ENCODE measurements around the gene GNG2.

The GNG2 gene

GRCh38 chr14:51855234-51855633 lies 5.2 kb upstream of the GNG2 start:
- no peak for DNase-seq (ENCODE audit: low read depth in 2 of 2)

GRCh38 chr14:51856792-51857296 lies 3.6 kb upstream of the GNG2 start:
- no peak for DNase-seq (ENCODE audit: low read depth in 2 of 2)

DNA sequence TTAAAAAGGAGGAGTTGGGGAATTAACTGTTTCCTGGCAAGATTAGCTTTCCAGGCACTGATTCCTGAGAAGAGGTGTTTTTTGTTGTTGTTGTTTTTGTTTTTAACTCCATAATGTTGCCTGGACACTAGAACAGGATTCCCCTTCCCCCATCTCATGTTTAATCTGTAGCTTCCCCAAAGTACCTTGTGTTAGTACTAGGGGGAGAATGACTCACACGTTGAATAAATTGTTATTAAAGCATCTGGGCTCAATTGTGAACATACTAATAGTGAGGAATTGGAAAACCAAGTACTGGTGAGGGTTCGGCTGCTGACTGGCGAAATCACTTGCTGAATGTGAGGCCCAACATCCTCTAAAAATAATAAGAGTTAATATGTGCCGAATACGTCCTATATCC lies 1.3 kb upstream of the GNG2 start:
- DNase-seq (ENCODE audit: low read depth in 2 of 2), result no peak

DNA sequence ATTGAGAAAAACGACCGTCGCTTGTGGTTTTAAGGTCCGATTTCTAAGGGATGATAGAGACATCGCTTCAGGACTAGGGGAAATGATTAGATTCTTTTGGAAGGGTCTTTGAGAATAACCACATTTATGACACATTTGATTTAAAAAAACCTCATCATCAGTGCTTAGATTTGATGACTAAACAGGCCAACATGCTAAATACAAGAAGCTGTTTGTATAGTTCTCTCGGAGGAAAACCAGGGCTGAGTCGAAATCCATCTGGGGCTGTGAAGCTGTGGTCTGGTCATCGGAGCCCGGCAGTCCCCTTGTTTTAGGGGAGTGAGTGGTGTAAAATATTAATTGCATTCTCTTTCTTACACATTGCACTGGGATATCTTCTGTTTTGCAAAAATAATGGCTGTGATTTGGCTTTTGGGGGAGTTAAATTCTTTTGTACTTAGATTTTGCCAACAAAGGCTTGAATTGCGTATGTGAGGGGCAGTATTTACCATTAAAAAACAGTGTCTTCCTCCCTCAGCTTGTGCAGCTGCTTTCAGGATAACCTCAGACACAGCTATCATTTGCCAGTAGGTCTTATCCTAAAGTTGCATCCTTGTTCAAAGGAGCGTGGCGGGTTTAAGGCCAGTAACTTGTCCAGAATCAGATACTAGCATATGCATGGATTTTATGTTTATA lies 550 bp downstream of the GNG2 start:
- DNase-seq (ENCODE audit: low read depth in 2 of 2), result no peak

- no peak for DNase-seq (ENCODE audit: low read depth in 2 of 2)
Observed at GRCh38 chr14:51862176-51862796, 1.9 kb downstream of the GNG2 start.

- DNase-seq (ENCODE audit: low read depth in 2 of 2), result no peak
Observed at GRCh38 chr14:51862860-51863259, 2.4 kb downstream of the GNG2 start.

GRCh38 chr14:51865953-51866747 lies 5.7 kb downstream of the GNG2 start:
- no peak for DNase-seq (ENCODE audit: low read depth in 2 of 2)

GRCh38 chr14:51867741-51868140 lies 7.3 kb downstream of the GNG2 start:
- no peak for DNase-seq (ENCODE audit: low read depth in 2 of 2)

DNA sequence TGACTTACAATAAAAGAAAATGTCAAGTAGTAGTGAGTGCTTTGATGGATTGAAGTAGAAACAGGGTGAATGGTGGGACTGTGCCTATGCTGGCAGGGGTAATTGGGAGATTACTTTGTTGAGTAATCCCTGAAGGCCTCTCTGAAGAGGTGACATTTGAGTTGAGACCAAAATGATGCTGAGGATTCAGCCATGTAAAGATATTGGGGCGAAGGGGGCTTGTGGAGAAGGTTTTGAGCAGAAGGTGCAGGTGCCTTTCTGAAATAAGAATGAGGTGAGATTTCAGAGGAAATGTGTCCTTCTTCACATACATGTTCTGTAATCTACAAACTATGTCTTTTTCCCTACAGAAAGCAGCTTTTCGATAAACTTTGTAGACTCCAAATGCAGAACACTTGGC lies 8.0 kb downstream of the GNG2 start:
- DNase-seq (ENCODE audit: low read depth in 2 of 2), result no peak

DNA sequence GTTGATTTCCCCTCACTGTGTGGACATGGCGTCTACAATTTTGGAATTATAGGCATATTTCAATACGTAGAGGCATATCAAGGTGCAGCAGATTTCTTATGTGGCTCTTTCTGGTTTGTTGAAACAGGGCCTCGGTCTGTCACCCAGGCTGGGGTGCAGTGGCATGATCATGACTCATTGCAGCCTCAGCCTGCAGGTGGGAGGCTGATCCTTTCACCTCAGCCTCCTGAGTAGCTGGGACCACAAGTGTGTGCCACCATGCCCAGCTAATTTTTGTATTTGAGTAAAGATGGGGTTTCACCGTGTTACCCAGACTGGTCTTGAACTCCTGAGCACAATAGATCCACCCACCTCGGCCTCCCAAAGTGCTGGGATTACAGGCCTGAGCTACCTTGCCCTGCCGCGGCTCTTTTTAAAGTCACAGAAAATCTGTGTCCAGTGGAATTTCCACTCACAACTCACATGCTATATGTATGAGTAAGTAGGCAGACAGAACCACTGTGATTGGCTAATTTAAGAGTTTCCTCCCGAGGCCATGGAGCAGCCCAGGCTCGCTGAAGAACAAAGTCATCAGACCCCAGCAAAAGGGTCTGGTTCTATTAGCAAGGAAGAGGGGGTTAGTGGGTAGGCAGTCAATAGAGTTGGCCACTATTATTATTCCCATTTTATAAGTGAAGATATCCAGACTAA lies 9.1 kb downstream of the GNG2 start:
- peak; percentile 28 to 42 for DNase-seq (ENCODE audit: low read depth in 2 of 2)

GRCh38 chr14:51870606-51871005 lies 10.2 kb downstream of the GNG2 start:
- DNase-seq (ENCODE audit: low read depth in 2 of 2), result no peak

DNA sequence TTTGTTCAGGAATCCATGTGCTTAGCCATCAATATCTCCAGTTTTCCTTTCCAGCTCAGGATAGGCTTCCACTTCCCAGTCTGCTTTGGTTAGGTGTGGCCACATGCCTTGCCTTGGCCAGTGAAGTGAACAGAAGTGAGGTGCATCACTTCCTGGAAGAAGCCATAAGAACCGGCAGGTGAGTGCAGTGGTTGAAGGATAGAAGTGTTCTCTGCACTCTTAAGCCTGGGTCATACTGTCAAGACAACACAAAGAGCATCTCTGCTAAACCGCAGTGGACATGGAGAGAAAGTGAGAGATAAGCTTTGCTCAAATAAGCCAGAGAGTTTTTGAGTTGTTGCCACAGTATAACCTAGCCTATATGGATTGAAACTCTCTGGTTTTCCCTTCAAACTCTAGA lies 11.4 kb downstream of the GNG2 start:
- DNase-seq (ENCODE audit: low read depth in 2 of 2), result no peak

GRCh38 chr14:51872396-51872795 lies 12.0 kb downstream of the GNG2 start:
- DNase-seq (ENCODE audit: low read depth in 2 of 2), result no peak

GRCh38 chr14:51873221-51873893 lies 12.9 kb downstream of the GNG2 start:
- no peak for DNase-seq (ENCODE audit: low read depth in 2 of 2)

DNA sequence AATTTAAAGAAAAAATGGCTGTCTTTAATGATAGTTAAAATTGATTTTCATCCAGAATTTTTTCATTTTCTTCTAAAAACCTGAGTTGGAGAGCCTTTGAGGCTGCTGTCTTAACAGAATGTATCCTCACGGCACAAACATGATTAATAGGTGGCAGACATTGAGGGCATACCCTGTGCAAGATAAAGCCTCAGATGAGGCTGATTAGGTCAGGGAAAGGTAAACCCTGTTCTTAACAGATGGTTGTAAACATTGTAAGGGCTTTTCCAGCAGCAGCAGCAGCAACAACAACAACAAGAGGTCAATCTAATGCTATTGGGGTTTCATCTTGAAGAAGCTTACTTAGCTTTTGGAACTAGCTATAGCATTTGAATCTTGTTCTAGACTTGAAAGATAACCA lies 17.4 kb downstream of the GNG2 start:
- no peak for DNase-seq (ENCODE audit: low read depth in 2 of 2)

GRCh38 chr14:51879170-51879569 lies 18.8 kb downstream of the GNG2 start:
- no peak for DNase-seq (ENCODE audit: low read depth in 2 of 2)

GRCh38 chr14:51880835-51881580 lies 20.6 kb downstream of the GNG2 start:
- DNase-seq (ENCODE audit: low read depth in 2 of 2), result no peak

DNA sequence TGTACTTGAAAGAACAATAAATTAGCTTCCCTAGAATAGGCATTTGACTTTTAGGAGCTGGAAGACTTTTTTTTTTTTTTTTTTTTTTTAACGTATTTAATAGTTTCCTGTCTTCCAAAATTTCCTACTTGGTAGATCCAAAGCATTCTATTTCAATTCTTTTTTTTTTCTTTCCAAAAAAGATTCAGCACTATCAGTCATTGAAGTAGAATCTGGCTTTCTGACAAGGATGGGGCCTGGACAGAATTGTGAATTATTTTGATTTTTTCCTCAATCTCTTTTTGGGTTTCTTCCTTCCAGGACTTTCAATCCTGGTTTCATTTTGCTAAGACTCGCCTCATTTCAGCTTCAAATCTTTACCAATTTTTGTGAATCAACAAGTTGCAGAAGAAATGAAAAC lies 21.2 kb downstream of the GNG2 start:
- no peak for DNase-seq (ENCODE audit: low read depth in 2 of 2)

DNA sequence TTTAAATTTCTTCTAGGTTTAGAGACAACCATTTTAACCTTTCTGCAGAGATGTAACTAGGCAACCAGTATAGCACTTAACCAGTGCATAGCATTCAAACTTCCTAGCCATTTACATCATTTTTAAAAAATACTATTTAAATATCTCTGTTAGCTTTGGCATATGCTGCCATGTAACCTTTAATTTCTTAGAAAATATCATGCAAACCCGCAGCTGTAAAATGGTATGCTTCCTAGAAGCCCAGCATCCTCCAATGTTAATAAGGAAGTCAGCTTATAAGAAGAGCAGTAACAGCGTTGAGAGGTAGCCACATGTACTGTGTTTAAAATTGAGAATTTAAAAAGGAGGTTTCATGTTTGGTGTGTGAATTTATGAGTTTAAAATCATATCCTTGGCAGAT lies 22.8 kb downstream of the GNG2 start:
- DNase-seq (ENCODE audit: low read depth in 2 of 2), result no peak

GRCh38 chr14:51884086-51884927 lies 23.9 kb downstream of the GNG2 start:
- DNase-seq (ENCODE audit: low read depth in 2 of 2), result no peak
